Calu3 (cell line): ENCODE data around the gene MMUT. TPM values are rescaled to one million over a fixed set of nuclear protein-coding genes. Genes with fewer than 3 reads are reported as not detected.

Experiments used
- BruUV-seq: library from RNA; stranded (reverse); fragments of 400-500 nt; replicated peaks from 2 replicates; lab custom pipeline; 2021; lab: Mats Ljungman, UMichigan
- CTCF ChIA-PET: fragments of 300-600 bp; sonication (Branson Sonifier 250); formaldehyde crosslinking; loops from one replicate; lab custom pipeline; 2022; ENCODE audit warnings: antibody characterized with exemption; lab: Charles Lee
- DNase-seq: peaks from one replicate; pipeline ENCODE4 v3.0.0; 2022
- H3K27ac Mint-ChIP-seq: one replicate; pipeline ENCODE4 v1.8.0; 2022; ENCODE audit warnings: mixed read lengths; ENCODE audit not compliant: unreplicated experiment
- H3K27me3 Mint-ChIP-seq: one replicate; pipeline ENCODE4 v1.8.0; 2022; ENCODE audit warnings: mixed read lengths; ENCODE audit not compliant: unreplicated experiment
- H3K36me3 Mint-ChIP-seq: one replicate; pipeline ENCODE4 v1.8.0; 2022; ENCODE audit warnings: mild to moderate bottlenecking, moderate library complexity, mixed read lengths; ENCODE audit not compliant: insufficient read depth, unreplicated experiment
- H3K4me1 Mint-ChIP-seq: one replicate; pipeline ENCODE4 v1.8.0; 2022; ENCODE audit warnings: mild to moderate bottlenecking, low read depth, mixed read lengths; ENCODE audit not compliant: unreplicated experiment
- H3K4me3 Mint-ChIP-seq: one replicate; pipeline ENCODE4 v1.8.0; 2022; ENCODE audit warnings: mild to moderate bottlenecking, low read depth, moderate library complexity, mixed read lengths; ENCODE audit not compliant: unreplicated experiment
- H3K9me3 Mint-ChIP-seq: one replicate; pipeline ENCODE4 v1.8.0; 2022; ENCODE audit warnings: low read depth, mixed read lengths; ENCODE audit not compliant: unreplicated experiment
- intact Hi-C: fragments of 100-400 bp; cut with micrococcal nuclease; formaldehyde crosslinking; loops from one replicate; pipeline ENCODE4 v1.10.0; 2022; ENCODE audit not compliant: unreplicated experiment
- total RNA-seq: library from RNA; stranded (reverse); gene quantifications from 2 replicates; pipeline ENCODE4 v1.2.3, GENCODE V29; 2022
- TF ChIP-seq, protein P1 (sequence below): fragments of 200-600 bp; IDR thresholded peaks from one replicate; pipeline ENCODE4 v1.8.0; 2022; ENCODE audit warnings: antibody characterized with exemption; ENCODE audit not compliant: unreplicated experiment

The MMUT gene
- total RNA-seq, 1 experiment from 2014 or later = 17.8 TPM

DNA sequence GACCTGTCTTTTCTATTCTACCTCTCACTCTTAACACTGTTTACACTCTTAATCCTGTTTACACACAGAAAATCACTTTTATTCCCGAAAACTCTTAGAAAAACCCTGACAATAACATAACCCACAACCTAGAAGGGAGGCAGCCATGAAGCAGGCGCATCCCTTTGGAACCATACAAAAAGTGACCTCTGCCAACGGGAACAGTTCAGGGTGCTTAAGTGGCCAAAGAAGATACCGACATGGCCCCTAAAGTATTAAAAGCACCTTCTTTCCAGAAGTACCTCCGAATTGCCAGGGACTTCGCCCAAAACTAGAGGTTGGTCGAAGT is 490 bp downstream of the MMUT start:
- Mint-ChIP-seq H3K4me1 (peaks cover 27% of the 10 kb centered on the region), H3K4me3 (peak overlapping the region; percentile 89), H3K9me3 (no peaks in the 10 kb centered on the region), H3K27me3 (no peaks in the 10 kb centered on the region), H3K36me3 (peaks cover 27% of the 10 kb centered on the region), H3K27ac (peak overlapping the region; percentile 92)
- CTCF ChIA-PET = interaction anchor here (0.5 kb wide), 1 partner anchor 1508 kb away, joined by 5 read pairs; no protein-coding TSS in a partner anchor
- DNase-seq = no peak
- TF ChIP-seq, protein P1, sequence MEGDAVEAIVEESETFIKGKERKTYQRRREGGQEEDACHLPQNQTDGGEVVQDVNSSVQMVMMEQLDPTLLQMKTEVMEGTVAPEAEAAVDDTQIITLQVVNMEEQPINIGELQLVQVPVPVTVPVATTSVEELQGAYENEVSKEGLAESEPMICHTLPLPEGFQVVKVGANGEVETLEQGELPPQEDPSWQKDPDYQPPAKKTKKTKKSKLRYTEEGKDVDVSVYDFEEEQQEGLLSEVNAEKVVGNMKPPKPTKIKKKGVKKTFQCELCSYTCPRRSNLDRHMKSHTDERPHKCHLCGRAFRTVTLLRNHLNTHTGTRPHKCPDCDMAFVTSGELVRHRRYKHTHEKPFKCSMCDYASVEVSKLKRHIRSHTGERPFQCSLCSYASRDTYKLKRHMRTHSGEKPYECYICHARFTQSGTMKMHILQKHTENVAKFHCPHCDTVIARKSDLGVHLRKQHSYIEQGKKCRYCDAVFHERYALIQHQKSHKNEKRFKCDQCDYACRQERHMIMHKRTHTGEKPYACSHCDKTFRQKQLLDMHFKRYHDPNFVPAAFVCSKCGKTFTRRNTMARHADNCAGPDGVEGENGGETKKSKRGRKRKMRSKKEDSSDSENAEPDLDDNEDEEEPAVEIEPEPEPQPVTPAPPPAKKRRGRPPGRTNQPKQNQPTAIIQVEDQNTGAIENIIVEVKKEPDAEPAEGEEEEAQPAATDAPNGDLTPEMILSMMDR = no peak
- intact Hi-C loops = loop anchor here (5.0 kb wide), 1 partner anchor 145 kb away; no protein-coding TSS in a partner anchor
- BruUV-seq = TSS peak; percentile 66

DNA sequence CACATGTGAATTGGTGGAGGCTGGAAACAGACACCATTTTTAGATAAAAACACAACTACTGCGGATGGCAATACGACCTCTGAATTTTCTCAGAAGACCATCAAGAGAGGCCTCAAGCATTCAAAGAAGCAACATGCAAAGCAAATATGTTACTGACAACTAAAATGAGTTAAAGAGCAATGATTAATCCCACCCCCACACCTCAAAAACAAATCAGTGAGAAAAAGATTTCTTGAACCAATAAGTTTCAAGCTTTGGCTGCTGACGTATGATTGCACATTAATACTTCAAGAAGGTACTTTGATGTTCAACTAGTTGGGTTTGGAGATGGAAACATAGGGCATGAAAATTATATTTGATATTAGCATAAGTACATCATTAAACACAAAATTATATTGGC is 982 bp downstream of the MMUT start:
- TF ChIP-seq, protein P1 = no peak
- H3K4me1 Mint-ChIP-seq = peaks cover 27% of the 10 kb centered on the region
- DNase-seq = no peak
- peaks cover 27% of the 10 kb centered on the region for H3K36me3 Mint-ChIP-seq
- H3K27me3 Mint-ChIP-seq = no peaks in the 10 kb centered on the region
- intact Hi-C loops = loop anchor here (5.0 kb wide), 1 partner anchor 145 kb away; no protein-coding TSS in a partner anchor
- peak overlapping the region; percentile 92 for H3K27ac Mint-ChIP-seq
- peak overlapping the region; percentile 89 for H3K4me3 Mint-ChIP-seq
- BruUV-seq = no TSS peak
- CTCF ChIA-PET = no interaction called here
- no peaks in the 10 kb centered on the region for H3K9me3 Mint-ChIP-seq

DNA sequence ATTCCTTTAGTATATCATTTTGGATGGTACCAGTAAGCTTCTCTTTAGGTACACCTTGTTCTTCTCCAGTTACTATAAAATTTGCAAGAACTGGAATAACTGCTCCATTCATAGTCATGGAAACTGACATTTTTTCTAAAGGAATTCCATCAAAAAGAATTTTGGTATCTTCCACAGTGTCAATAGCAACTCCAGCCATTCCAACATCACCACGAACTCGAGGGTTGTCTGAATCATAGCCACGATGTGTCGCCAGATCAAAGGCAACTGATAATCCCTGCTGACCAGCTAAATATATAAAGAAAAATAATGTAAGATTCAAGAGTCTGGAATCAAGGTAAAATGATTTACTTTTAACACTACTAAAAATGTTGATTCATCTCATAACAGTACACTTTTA is 5.3 kb downstream of the MMUT start:
- DNase-seq = no peak
- intact Hi-C loops = no loop called here
- Mint-ChIP-seq H3K27ac (no peak overlapping the region), H3K4me1 (peaks cover 8% of the 10 kb centered on the region), H3K27me3 (no peaks in the 10 kb centered on the region), H3K36me3 (peaks cover 10% of the 10 kb centered on the region), H3K9me3 (no peaks in the 10 kb centered on the region), H3K4me3 (no peak overlapping the region)
- CTCF ChIA-PET = no interaction called here
- no TSS peak for BruUV-seq
- TF ChIP-seq, protein P1 = no peak

DNA sequence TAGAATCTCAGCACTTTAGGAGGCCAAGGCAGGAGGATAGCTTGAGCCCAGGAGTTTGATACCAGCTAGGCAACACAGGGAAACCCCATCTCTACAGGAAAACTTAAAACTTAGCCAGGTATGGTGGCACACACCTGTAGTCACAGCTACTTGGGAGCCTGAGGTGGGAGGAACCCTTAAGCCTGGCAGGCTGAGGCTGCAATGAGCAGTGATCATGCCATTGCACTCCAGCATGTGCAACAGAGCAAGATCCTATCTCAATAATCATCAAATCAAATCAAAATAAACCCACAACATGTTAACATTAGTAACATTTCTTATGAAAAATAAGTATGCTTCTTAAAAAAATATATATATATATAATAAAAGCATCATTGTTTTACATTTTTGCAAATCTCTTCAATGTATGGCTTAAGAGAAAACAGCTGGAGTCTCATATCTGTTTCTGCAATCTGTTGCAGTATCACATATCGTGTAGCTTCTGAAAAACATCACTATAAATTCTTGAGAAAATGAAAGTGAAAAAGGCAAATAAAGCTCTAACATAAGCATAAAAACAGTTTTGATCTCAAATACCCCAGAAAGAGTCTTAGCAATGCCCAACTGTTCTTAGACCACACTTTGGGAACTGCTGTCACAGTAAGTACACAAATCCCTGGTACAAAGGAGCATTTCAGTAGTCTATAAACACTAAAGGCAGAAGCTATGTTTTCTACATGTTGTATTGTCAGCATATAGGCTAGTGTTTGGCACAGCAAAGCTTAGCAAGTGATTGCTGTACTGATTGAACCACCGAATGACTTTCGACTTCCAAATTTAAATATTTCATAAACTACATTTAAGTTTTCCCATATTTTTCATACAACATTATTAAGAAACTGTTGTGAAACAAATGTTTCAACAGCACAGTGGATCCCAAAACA is 8.0 kb downstream of the MMUT start:
- H3K9me3 Mint-ChIP-seq = no peaks in the 10 kb centered on the region
- no peak overlapping the region for H3K27ac Mint-ChIP-seq
- BruUV-seq = no TSS peak
- H3K27me3 Mint-ChIP-seq = no peaks in the 10 kb centered on the region
- no peaks in the 10 kb centered on the region for H3K4me1 Mint-ChIP-seq
- H3K36me3 Mint-ChIP-seq = peaks cover 4% of the 10 kb centered on the region
- intact Hi-C loops = loop anchor here (5.0 kb wide), 1 partner anchor 392 kb away; no protein-coding TSS in a partner anchor
- DNase-seq = no peak
- CTCF ChIA-PET = no interaction called here
- TF ChIP-seq, protein P1 = no peak
- no peak overlapping the region for H3K4me3 Mint-ChIP-seq
